Progenitor cell of endocrine pancreas (in vitro differentiated cells): Measurements from ENCODE around the gene NEGR1. TPM values are rescaled to one million over a fixed set of nuclear protein-coding genes. Genes with fewer than 3 reads are reported as not detected.

Experiments
- DNase-seq: peaks from one replicate; pipeline ENCODE4 v3.0.0; 2021; ENCODE audit warnings: low spot score; ENCODE audit not compliant: unreplicated experiment
- H3K27ac Mint-ChIP-seq: 2 replicates; pipeline ENCODE4 v1.8.0; 2021; ENCODE audit warnings: mild to moderate bottlenecking, moderate library complexity, mixed read lengths
- H3K27me3 Mint-ChIP-seq: 2 replicates; pipeline ENCODE4 v1.8.0; 2021; ENCODE audit warnings: mixed read lengths
- H3K36me3 Mint-ChIP-seq: 2 replicates; pipeline ENCODE4 v1.8.0; 2022; ENCODE audit warnings: mixed read lengths; ENCODE audit not compliant: insufficient read depth
- H3K4me1 Mint-ChIP-seq: 2 replicates; pipeline ENCODE4 v1.8.0; 2021; ENCODE audit warnings: low read depth, mixed read lengths
- H3K4me3 Mint-ChIP-seq: 2 replicates; pipeline ENCODE4 v1.8.0; 2021; ENCODE audit warnings: low read depth, mild to moderate bottlenecking, moderate library complexity, mixed read lengths
- H3K9me3 Mint-ChIP-seq: 2 replicates; pipeline ENCODE4 v1.8.0; 2021; ENCODE audit warnings: low read depth, mixed read lengths
- total RNA-seq: library from RNA; stranded (reverse); gene quantifications from 2 replicates; pipeline ENCODE4 v1.2.1, GENCODE V29; 2021
- TF ChIP-seq, protein P1 (sequence below): fragments of 200-600 bp; sonication (generic); IDR thresholded peaks from one replicate; pipeline ENCODE4 v1.5.0; 2021; ENCODE audit warnings: antibody characterized with exemption, mild to moderate bottlenecking; ENCODE audit not compliant: unreplicated experiment

NEGR1 gene
- total RNA-seq, 1 donor from 2014 or later: 3.1 TPM

DNA sequence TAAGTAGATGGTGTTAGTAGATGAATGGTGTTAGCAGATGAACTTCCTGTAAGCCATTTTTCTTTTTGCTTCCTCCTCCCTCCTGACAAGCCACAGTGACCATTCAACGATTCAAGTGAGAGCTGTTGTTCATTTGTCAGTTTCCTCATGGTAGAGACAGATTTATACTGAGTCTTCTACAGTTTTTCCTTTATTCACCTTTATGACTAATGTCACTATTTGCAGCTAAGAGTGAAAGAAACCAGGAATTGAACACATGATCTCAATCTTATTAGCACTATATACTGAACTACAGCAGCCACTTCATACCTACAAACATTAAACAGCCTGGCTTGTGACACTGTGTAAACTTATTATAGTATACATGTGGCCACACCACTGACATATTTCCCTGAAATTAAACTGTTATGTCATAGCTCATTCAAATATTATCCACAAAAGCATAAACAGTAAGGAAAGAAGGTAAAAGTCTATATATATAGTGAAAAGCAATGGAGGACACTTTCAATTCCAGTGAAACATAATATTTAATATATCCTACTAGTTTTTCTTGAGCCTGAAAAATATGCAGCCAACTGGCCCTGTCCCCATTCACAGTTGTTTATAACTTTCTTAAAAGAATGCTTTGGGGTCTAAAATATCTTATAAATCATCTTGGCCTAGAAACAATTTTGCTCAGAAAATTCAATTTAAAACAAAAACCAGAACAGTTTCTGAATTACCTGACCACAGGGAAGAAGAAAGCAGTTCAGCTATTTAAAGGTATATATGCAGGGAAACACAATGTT is 634.6 kb downstream of the NEGR1 start:
- H3K9me3 Mint-ChIP-seq: no peaks in the 10 kb centered on the region
- TF ChIP-seq, protein P1, sequence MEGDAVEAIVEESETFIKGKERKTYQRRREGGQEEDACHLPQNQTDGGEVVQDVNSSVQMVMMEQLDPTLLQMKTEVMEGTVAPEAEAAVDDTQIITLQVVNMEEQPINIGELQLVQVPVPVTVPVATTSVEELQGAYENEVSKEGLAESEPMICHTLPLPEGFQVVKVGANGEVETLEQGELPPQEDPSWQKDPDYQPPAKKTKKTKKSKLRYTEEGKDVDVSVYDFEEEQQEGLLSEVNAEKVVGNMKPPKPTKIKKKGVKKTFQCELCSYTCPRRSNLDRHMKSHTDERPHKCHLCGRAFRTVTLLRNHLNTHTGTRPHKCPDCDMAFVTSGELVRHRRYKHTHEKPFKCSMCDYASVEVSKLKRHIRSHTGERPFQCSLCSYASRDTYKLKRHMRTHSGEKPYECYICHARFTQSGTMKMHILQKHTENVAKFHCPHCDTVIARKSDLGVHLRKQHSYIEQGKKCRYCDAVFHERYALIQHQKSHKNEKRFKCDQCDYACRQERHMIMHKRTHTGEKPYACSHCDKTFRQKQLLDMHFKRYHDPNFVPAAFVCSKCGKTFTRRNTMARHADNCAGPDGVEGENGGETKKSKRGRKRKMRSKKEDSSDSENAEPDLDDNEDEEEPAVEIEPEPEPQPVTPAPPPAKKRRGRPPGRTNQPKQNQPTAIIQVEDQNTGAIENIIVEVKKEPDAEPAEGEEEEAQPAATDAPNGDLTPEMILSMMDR: no peak
- peaks cover 2% of the 10 kb centered on the region for H3K27me3 Mint-ChIP-seq
- no peaks in the 10 kb centered on the region for H3K36me3 Mint-ChIP-seq
- no peak for DNase-seq
- H3K4me3 Mint-ChIP-seq: no peak overlapping the region
- peaks cover 5% of the 10 kb centered on the region for H3K4me1 Mint-ChIP-seq
- no peak overlapping the region for H3K27ac Mint-ChIP-seq

GRCh38 chr1:71645015-71645414 is 637.3 kb downstream of the NEGR1 start:
- H3K27ac Mint-ChIP-seq: no peak overlapping the region
- H3K27me3 Mint-ChIP-seq: peaks cover 9% of the 10 kb centered on the region
- H3K9me3 Mint-ChIP-seq: no peaks in the 10 kb centered on the region
- H3K4me3 Mint-ChIP-seq: no peak overlapping the region
- H3K4me1 Mint-ChIP-seq: peaks cover 18% of the 10 kb centered on the region
- TF ChIP-seq, protein P1: no peak
- no peaks in the 10 kb centered on the region for H3K36me3 Mint-ChIP-seq
- DNase-seq: no peak

GRCh38 chr1:71641903-71642302 is 640.4 kb downstream of the NEGR1 start:
- no peaks in the 10 kb centered on the region for H3K9me3 Mint-ChIP-seq
- DNase-seq: no peak
- no peaks in the 10 kb centered on the region for H3K36me3 Mint-ChIP-seq
- TF ChIP-seq, protein P1: no peak
- no peak overlapping the region for H3K4me3 Mint-ChIP-seq
- H3K27me3 Mint-ChIP-seq: peaks cover 7% of the 10 kb centered on the region
- peaks cover 18% of the 10 kb centered on the region for H3K4me1 Mint-ChIP-seq
- no peak overlapping the region for H3K27ac Mint-ChIP-seq

DNA sequence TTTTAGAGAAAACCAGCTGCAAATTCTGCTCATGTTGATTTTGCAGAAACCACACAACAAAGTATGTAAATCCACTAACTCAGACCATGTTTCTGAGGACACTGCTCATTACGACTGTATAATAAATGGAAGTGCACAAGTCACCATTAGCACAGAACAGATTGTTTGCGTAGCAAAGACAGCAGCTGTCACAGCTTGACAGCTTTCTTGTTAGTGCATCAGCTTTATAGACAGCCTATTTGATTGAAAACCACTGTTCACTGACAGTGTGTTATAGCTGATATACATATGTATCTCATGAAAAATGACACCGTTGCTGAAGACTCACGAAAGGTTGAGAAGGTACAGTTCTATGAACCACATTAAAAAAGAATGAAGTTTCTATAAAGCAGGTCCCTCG is 641.3 kb downstream of the NEGR1 start:
- Mint-ChIP-seq H3K27me3 (peaks cover 7% of the 10 kb centered on the region), H3K4me1 (peaks cover 18% of the 10 kb centered on the region), H3K4me3 (no peak overlapping the region), H3K36me3 (no peaks in the 10 kb centered on the region), H3K9me3 (no peaks in the 10 kb centered on the region), H3K27ac (no peak overlapping the region)
- TF ChIP-seq, protein P1: no peak
- DNase-seq: no peak

DNA sequence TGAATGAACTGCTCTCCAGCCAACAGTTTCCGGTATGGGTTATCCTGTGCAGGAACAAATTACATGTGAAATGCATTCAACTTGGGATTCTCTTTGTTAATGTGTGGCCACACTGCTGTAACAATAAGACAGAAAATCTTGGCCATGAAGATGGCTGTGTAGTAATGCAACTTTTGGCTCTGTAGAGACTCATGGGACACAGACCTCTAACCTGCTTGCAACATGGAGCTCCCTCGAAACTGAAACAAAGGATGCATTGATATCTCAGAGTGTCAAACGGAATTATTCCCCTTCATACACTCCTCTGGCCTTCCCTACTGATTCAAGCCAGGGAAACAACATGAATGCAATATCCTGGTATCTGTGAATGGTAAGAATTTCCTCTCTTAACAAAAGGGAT is 642.2 kb downstream of the NEGR1 start:
- peaks cover 6% of the 10 kb centered on the region for H3K9me3 Mint-ChIP-seq
- no peak for DNase-seq
- no peak overlapping the region for H3K4me3 Mint-ChIP-seq
- peaks cover 11% of the 10 kb centered on the region for H3K27me3 Mint-ChIP-seq
- TF ChIP-seq, protein P1: no peak
- peaks cover 18% of the 10 kb centered on the region for H3K4me1 Mint-ChIP-seq
- H3K27ac Mint-ChIP-seq: no peak overlapping the region
- no peaks in the 10 kb centered on the region for H3K36me3 Mint-ChIP-seq
